ENCODE results near the gene FTSJ3.

The FTSJ3 gene

DNA sequence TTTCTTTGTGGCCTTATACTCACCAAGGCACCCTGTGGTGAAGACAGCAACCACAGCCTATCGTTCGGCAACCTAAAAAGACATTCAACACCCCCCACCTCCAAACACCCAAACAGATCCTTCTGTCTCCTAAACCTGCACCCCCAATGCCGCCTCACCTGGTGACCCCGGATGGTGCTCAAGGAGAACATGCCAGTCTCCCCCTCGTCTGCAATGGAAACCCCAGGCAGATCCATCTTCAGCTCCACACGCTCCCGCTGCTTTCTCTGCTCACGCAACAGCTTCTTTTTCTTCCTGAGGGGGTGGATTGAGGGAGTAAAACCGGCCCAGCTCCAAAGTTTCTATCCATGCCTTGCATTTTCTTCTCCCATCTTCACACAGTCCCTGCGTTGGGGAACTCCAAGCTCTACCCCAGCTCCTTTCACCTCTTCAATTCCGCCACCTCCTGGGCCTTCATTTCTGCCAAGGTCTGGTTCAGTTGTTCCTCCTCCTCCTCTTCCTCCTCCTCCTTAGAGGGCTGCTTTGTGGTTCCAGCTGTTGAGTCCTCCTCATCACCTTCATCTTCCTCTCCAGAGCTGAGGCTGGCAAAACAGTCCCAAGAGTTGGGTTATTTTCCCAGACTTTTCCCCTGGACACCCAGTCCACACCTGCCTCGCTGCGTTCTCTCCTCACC is 3.7 kb downstream of the FTSJ3 start:
- H3K9me3 Mint-ChIP-seq: no peaks in the 10 kb centered on the region
- H3K36me3 Mint-ChIP-seq (ENCODE audit: low read depth): peaks cover 86% of the 10 kb centered on the region
- peak overlapping the region; percentile 2 for H3K4me3 Mint-ChIP-seq
- H3K27me3 Mint-ChIP-seq: no peaks in the 10 kb centered on the region
- peak overlapping the region; percentile 47 for H3K27ac Mint-ChIP-seq
- peaks cover 65% of the 10 kb centered on the region for H3K4me1 Mint-ChIP-seq
- no peak for DNase-seq
- no peak for ATAC-seq

DNA sequence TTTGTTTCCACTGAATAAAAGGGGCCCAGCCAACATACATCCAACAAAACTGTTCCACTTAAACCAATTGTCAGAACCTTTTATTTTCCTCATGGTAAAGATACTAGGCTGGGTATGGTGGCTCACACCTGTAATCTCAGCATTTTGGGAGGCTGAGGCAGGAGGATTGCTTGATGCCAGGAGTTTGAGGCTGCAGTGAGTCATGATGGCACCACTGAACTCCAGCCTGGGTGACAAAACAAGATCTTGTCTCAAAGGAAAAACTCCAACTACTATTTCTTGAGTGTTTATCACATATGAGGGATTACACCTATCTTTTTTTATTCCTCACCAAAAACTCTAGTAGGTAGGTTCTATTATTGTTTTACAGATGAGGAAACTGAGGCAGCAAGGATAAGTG is 4.9 kb downstream of the FTSJ3 start:
- DNase-seq (no peak), ATAC-seq (no peak)
- Mint-ChIP-seq H3K36me3 (ENCODE audit: low read depth) (peaks cover 88% of the 10 kb centered on the region), H3K4me3 (no peak overlapping the region), H3K27ac (peak overlapping the region; percentile 73), H3K9me3 (no peaks in the 10 kb centered on the region), H3K4me1 (peaks cover 58% of the 10 kb centered on the region), H3K27me3 (no peaks in the 10 kb centered on the region)

DNA sequence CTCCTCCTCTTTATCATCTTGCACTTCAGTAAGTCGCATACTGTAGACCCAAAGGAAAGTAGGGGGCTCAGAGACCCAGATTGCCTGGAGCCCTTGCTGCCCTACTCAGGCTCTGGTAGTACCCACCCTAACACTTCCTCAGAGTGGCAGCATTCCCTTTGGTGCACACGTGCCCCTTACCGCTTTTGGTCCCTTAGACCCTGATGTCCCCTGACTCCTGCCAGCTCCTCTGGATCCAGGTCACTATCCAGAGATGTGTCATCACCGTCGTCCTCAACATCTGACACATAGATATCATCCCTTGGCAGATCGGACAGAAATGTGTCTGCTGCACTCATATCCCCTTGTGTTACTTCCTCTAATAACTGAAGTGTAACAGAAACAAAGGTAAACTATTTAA is 5.7 kb downstream of the FTSJ3 start:
- no peaks in the 10 kb centered on the region for H3K27me3 Mint-ChIP-seq
- H3K4me1 Mint-ChIP-seq: peaks cover 53% of the 10 kb centered on the region
- H3K27ac Mint-ChIP-seq: peak overlapping the region; percentile 73
- H3K36me3 Mint-ChIP-seq (ENCODE audit: low read depth): peaks cover 88% of the 10 kb centered on the region
- ATAC-seq (no peak), DNase-seq (no peak)
- no peaks in the 10 kb centered on the region for H3K9me3 Mint-ChIP-seq
- H3K4me3 Mint-ChIP-seq: no peak overlapping the region

DNA sequence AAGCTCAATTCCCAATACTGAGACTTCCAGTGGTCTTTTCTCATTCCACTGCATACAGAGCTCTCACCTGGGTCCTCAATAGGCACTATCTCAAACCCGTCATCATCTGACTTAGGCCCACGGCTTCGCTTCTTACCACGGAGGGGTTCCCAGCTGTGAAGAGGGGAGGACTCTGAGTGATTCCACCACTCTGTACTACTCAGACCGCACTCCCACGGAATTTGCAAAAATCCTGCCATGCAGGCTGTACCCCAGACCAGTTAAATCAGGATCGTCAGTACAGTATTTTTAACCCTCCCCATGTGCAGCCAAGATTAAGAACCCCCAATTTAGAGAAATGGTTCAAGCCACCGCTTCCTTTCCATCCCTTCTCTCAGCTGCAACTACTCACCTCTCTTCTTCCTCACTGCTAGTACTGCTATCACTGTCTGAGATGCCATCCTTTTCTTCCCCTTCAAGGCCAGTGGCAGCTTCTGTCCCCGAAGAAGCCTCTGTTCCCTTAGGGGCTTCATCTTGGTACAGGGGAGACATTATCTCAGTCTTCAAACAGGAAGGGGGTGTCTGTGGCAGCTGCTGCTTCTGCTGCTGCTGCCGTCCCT is 6.4 kb downstream of the FTSJ3 start:
- peaks cover 46% of the 10 kb centered on the region for H3K4me1 Mint-ChIP-seq
- H3K27ac Mint-ChIP-seq: peak overlapping the region; percentile 73
- DNase-seq (no peak), ATAC-seq (no peak)
- H3K36me3 Mint-ChIP-seq (ENCODE audit: low read depth): peaks cover 86% of the 10 kb centered on the region
- H3K9me3 Mint-ChIP-seq: no peaks in the 10 kb centered on the region
- no peaks in the 10 kb centered on the region for H3K27me3 Mint-ChIP-seq
- no peak overlapping the region for H3K4me3 Mint-ChIP-seq

DNA sequence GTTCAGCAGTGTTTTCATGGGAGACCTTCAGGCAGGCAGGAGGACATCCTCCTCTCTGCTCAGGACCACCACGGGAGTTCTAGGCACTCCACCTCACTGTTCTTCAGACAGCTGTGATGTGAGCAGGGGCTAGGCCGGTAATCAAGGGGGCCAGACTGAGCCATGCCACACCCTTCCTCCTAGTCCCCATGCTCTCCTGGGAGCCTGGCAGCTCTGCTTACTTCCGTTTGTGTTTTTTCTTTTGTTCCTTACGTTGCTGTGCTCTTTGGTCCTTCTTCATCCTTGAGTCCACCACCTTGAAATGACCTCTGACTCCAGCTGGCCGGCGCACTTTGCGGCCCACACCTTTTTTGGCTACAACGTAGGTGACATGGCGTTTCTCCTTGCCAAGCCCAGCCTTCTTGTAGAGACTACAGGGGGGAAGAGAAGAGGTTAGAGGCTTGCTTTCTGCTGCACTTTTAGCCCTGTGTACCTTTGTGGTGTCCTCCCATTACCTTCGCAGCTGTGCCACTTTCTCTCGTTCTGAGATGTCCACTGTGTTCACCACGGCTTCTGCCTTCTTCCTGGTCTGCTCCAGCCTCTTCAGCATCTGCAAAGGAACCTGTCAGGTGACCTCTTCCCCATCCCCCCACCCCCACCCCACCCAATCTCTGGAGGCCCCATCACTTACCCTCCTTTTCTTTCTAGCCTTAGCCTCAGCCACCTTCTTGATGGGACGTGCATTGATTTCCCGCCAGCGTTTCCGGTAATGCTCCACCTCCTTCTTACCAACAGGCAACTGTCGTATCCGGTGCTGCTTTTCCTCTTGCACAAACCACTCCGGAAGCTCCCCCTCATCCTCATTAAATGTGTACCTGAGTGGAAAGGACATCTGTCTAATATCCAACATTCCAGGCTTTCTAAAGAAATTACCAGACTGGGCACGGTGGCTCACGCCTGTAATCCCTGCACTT is 7.6 kb downstream of the FTSJ3 start:
- H3K27me3 Mint-ChIP-seq: no peaks in the 10 kb centered on the region

DNA sequence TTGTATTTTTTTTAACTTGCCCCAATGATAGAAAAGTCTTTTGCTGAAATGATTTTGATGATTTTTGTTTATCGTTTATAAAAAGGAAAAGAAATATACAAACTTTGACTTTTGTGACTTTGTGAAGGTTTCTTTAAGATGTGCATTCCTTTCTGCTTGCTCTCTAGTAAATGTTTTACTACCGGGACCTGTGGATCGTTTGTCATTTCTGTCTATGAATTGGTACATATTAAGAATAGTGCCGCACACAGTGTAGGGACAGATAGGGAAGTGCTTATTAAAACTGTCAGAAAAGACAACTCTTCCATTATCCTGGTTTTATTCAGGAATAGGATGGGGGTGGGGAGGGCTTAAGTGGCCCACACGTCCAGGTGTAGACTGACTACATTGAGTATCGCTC is 8.3 kb downstream of the FTSJ3 start:
- Mint-ChIP-seq H3K9me3 (no peaks in the 10 kb centered on the region), H3K27me3 (no peaks in the 10 kb centered on the region), H3K4me3 (no peak overlapping the region), H3K4me1 (peaks cover 32% of the 10 kb centered on the region), H3K36me3 (ENCODE audit: low read depth) (peaks cover 80% of the 10 kb centered on the region), H3K27ac (peak overlapping the region; percentile 4)
- ATAC-seq (no peak), DNase-seq (no peak)

More for the DNA sequence above, 7.6 kb downstream of the FTSJ3 start:
- H3K4me3 Mint-ChIP-seq: no peak overlapping the region
- no peaks in the 10 kb centered on the region for H3K9me3 Mint-ChIP-seq
- H3K27ac Mint-ChIP-seq: peak overlapping the region; percentile 68
- peaks cover 34% of the 10 kb centered on the region for H3K4me1 Mint-ChIP-seq
- DNase-seq (no peak), ATAC-seq (no peak)
- peaks cover 81% of the 10 kb centered on the region for H3K36me3 Mint-ChIP-seq (ENCODE audit: low read depth)

DNA sequence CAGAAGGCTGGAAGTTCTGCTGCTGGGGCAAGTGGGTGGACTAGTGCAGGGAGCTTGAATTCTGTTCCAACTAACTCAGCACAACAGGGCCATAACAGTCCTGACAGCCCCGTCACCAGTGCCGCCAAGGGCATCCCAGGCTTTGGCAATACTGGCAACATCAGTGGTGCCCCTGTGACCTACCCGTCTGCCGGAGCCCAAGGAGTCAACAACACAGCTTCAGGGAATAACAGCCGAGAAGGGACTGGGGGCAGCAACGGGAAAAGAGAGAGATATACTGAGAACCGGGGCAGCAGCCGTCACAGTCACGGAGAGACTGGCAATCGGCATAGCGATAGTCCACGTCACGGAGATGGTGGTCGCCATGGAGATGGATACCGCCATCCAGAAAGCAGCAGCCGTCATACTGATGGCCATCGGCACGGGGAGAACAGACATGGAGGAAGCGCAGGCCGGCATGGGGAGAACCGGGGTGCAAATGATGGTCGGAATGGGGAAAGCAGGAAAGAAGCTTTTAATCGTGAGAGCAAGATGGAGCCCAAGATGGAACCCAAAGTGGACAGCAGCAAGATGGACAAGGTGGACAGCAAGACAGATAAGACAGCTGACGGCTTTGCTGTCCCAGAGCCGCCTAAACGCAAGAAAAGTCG is 9.6 kb downstream of the FTSJ3 start:
- Mint-ChIP-seq H3K4me3 (no peak overlapping the region), H3K27me3 (no peaks in the 10 kb centered on the region), H3K4me1 (peaks cover 21% of the 10 kb centered on the region), H3K36me3 (ENCODE audit: low read depth) (peaks cover 81% of the 10 kb centered on the region), H3K27ac (peak overlapping the region; percentile 27), H3K9me3 (no peaks in the 10 kb centered on the region)
- ATAC-seq (no peak), DNase-seq (no peak)

DNA sequence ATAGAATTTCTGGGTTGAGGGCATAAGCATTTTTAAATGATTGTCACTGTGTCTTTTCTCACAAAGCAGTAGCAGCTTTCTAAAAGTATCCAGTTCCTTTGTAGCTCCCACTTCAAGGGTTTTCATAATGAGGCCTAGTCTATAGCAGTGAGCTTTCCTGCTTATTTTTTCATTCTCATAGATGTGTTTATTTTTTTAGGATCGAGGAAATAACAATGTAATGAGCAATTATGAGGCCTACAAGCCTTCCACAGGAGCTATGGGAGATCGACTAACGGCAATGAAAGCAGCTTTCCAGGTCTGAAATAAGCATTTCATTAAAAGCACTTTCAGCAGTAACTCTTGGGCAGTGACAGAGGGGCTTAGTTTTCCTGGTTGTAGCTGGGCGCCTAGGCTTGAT is 10.8 kb downstream of the FTSJ3 start:
- Mint-ChIP-seq H3K27ac (no peak overlapping the region), H3K4me3 (no peak overlapping the region), H3K4me1 (peaks cover 11% of the 10 kb centered on the region), H3K9me3 (no peaks in the 10 kb centered on the region), H3K36me3 (ENCODE audit: low read depth) (peaks cover 74% of the 10 kb centered on the region), H3K27me3 (no peaks in the 10 kb centered on the region)
- ATAC-seq (no peak), DNase-seq (no peak)

DNA sequence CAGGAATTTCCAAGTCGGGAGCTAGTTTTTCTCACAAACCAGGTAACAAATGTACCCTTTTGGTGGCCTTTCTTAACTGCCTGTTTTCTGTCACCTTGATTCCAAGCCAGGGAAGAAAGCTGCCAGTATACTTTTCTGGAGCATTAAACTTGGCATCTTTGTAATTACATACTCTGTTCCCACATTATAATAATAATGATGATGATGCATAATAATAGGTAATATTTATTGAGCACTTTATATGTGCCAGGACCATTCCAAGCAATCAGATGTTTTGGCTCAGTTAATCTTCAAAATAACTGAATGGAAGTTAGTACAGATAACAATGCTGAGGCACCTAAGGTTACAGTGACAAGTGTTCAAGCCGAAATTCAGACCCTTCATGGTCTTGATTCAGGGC is 11.3 kb downstream of the FTSJ3 start:
- Mint-ChIP-seq H3K27me3 (no peaks in the 10 kb centered on the region), H3K27ac (no peak overlapping the region), H3K36me3 (ENCODE audit: low read depth) (peaks cover 75% of the 10 kb centered on the region), H3K4me1 (peaks cover 8% of the 10 kb centered on the region), H3K9me3 (no peaks in the 10 kb centered on the region), H3K4me3 (no peak overlapping the region)
- DNase-seq (no peak), ATAC-seq (no peak)

DNA sequence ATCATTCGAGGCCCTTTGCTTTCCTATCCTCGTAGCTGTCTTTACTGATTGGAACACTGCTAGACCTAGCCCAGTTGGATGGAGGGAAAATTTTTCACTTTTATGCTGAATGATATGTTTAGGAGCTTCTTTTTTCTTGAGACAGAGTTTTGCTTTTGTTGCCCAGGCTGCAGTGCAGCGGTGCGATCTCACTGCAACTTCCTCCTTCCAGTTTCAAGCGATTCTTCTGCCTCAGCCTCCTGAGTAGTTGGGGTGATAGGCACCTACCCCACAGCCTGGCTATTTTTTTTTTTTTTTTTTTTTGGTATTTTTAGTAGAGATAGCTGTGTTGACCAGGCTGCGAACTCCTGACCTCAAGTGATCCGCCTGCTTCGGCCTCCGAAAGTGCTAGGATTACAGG is 17.5 kb downstream of the FTSJ3 start:
- Mint-ChIP-seq H3K4me3 (no peak overlapping the region), H3K27me3 (no peaks in the 10 kb centered on the region), H3K27ac (peak overlapping the region; percentile 47), H3K4me1 (peaks cover 22% of the 10 kb centered on the region), H3K36me3 (ENCODE audit: low read depth) (peaks cover 71% of the 10 kb centered on the region), H3K9me3 (no peaks in the 10 kb centered on the region)
- DNase-seq (no peak), ATAC-seq (no peak)

DNA sequence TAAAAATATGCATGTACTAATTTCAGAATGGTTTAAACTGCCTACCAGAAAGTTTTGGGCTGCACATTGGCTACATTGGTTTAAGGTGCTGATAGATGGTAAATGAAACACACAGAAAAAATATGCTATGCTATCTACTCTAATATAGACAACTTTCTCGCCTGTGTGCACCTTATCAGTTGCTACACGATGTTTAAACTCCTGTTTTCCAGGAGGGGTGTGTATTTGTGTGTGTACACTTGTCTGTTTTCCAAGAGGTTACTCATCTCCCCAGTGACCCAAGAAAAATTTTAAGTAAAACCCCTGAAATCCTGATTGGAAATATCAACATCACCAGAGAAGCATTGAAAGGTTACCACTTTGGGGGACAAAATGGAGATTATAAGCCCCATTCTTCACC is 21.9 kb downstream of the FTSJ3 start:
- H3K27ac Mint-ChIP-seq: peak overlapping the region; percentile 8
- H3K4me1 Mint-ChIP-seq: peaks cover 22% of the 10 kb centered on the region
- H3K27me3 Mint-ChIP-seq: no peaks in the 10 kb centered on the region
- H3K4me3 Mint-ChIP-seq: no peak overlapping the region
- H3K36me3 Mint-ChIP-seq (ENCODE audit: low read depth): peaks cover 53% of the 10 kb centered on the region
- DNase-seq (no peak), ATAC-seq (no peak)
- H3K9me3 Mint-ChIP-seq: no peaks in the 10 kb centered on the region

DNA sequence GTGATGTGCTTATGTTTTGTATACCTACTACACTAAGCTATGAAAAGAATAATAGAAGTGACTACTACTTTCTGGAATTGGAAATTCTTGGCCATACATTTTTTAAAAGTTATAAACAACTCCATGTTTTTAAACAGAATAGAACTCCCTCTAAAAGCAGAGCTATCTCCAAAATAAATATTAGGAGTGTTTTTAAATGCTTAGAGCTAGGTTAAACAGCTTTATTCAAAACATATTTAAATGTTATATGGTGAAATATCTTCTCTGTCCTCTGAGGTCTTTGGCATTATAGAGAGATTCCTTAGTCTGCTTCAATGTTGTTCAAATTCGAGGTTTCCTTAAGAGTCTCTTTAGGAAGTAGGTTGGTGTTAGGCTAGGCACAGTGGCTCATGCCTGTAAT is 23.1 kb downstream of the FTSJ3 start:
- Mint-ChIP-seq H3K4me1 (peaks cover 18% of the 10 kb centered on the region), H3K36me3 (ENCODE audit: low read depth) (peaks cover 52% of the 10 kb centered on the region), H3K4me3 (no peak overlapping the region), H3K27ac (no peak overlapping the region), H3K9me3 (no peaks in the 10 kb centered on the region), H3K27me3 (no peaks in the 10 kb centered on the region)
- DNase-seq (no peak), ATAC-seq (no peak)

DNA sequence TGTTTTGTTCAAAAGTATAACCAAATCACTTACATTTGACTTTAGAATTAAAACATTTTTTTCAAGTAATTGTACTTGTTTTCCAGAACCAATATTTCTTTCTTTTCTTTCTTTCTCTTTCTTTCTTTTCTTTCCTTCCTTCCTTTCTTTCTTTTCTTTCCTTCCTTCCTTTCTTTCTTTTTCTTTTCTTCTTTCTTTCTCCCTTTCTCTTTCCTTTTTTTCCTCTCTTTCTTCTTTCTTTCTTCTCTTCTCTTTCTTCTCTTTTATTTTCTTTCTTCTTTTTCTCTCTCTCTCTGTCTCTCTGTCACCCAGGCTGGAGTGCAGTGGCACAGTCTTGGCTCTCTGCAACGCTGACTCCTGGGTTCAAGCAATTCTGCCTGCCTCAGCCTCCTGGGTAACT is 26.7 kb downstream of the FTSJ3 start:
- Mint-ChIP-seq H3K4me1 (no peaks in the 10 kb centered on the region), H3K36me3 (ENCODE audit: low read depth) (peaks cover 53% of the 10 kb centered on the region), H3K27me3 (no peaks in the 10 kb centered on the region), H3K9me3 (no peaks in the 10 kb centered on the region), H3K4me3 (no peak overlapping the region), H3K27ac (peak overlapping the region; percentile 14)
- DNase-seq (no peak), ATAC-seq (no peak)

DNA sequence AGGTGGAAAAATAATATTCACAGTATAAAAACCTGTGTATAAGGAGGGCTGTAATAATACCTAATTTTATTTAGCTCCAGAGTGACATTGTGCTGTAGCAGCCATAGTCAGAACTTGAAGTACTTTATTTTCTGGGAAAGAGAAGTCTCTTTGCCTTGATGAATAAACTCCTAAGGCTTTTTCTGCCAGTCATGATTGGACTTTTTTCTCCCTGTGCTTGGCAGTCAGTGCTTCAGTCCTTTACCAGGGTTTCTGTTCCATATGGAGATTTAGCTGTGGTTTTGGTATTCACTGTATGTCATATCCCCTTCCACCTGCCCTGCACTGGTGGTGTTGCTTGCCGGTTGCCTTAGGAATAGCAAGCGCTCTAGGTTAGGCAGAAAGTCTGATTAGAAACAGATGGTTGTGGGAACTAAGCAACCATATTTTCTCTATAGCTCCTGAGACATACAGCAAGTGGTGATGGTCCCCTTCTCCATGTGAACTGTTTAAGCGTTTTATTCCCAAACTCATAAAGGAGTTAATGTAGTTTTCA is 28.8 kb downstream of the FTSJ3 start:
- Mint-ChIP-seq H3K4me1 (no peaks in the 10 kb centered on the region), H3K9me3 (no peaks in the 10 kb centered on the region), H3K27me3 (no peaks in the 10 kb centered on the region), H3K27ac (no peak overlapping the region), H3K4me3 (no peak overlapping the region), H3K36me3 (ENCODE audit: low read depth) (peaks cover 55% of the 10 kb centered on the region)
- ATAC-seq (no peak), DNase-seq (no peak)

Measured in activated naive CD8-positive, alpha-beta T cell treated with anti-CD3 and anti-CD28 coated beads, Interleukin-2, amount 50 U/mL, for 24 hours (primary cell).